Measurements from ENCODE around the gene PRAME. TPM values are rescaled to one million over a fixed set of nuclear protein-coding genes. Genes with fewer than 3 reads are reported as not detected.
"Not testable (repeated sequence)": the region's sequence is repeated elsewhere in the genome, so short reads cannot be mapped to it uniquely, and the experiment has no call there.

Gene PRAME
- total and polyA plus RNA-seq, 4 donors = 0.02 to 1.5 TPM; not detected in 2

DNA sequence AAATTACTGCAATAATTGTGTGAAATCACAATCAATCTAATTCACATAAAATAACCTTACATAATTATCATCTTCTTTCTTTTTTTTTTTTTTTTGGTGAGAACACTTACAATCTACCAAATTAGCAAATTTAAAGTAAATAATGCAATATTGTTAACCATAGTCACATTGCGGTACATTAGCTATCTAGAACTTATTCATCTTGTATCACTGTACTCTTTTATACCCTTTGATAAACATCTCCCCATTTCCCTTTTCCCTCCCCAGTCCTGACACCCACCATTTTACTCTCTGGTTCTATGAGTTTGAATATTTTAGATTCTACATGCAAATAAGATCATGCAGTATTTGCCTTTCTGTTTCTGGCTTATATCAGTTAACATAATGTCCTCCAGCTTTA lies 24.0 kb upstream of the PRAME start:
- no peak overlapping the region for H3K27ac ChIP-seq (ENCODE audit: low read depth in 1 of 2, low read length in 1 of 2)
- no peaks in the 10 kb centered on the region for H3K9me3 ChIP-seq (ENCODE audit: control insufficient read depth in 4 of 4, insufficient read depth in 3 of 4, low read length in 3 of 4)
- no peak overlapping the region for H3K4me3 ChIP-seq
- no peaks in the 10 kb centered on the region for H3K4me1 ChIP-seq (ENCODE audit: control insufficient read depth in 5 of 5, insufficient read depth in 5 of 5, low read length in 5 of 5)
- H3K27me3 ChIP-seq (ENCODE audit: control insufficient read depth in 3 of 3, insufficient read depth in 3 of 3, low read length in 2 of 3) = peaks cover 0 to 4% (median 0%) of the 10 kb centered on the region in 3 donors
- TF ChIP-seq, protein P1, sequence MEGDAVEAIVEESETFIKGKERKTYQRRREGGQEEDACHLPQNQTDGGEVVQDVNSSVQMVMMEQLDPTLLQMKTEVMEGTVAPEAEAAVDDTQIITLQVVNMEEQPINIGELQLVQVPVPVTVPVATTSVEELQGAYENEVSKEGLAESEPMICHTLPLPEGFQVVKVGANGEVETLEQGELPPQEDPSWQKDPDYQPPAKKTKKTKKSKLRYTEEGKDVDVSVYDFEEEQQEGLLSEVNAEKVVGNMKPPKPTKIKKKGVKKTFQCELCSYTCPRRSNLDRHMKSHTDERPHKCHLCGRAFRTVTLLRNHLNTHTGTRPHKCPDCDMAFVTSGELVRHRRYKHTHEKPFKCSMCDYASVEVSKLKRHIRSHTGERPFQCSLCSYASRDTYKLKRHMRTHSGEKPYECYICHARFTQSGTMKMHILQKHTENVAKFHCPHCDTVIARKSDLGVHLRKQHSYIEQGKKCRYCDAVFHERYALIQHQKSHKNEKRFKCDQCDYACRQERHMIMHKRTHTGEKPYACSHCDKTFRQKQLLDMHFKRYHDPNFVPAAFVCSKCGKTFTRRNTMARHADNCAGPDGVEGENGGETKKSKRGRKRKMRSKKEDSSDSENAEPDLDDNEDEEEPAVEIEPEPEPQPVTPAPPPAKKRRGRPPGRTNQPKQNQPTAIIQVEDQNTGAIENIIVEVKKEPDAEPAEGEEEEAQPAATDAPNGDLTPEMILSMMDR (IDR thresholded peaks at IDR 0.05; ENCODE audit: control extremely low read depth, extremely low read depth) = no peak
- ATAC-seq (ENCODE audit: insufficient read depth, low FRiP score) (no peak), DNase-seq (no peak)
- H3K36me3 ChIP-seq (ENCODE audit: control insufficient read depth in 4 of 4, insufficient read depth in 4 of 4, low read length in 4 of 4) = no peaks in the 10 kb centered on the region
- H3K9ac ChIP-seq (ENCODE audit: insufficient read depth in 1 of 2, low read length in 2 of 2) = no peak overlapping the region
- WGBS, 2 donors = 91 to 92% methylated on average over 1 of the region's 1 CpG

DNA sequence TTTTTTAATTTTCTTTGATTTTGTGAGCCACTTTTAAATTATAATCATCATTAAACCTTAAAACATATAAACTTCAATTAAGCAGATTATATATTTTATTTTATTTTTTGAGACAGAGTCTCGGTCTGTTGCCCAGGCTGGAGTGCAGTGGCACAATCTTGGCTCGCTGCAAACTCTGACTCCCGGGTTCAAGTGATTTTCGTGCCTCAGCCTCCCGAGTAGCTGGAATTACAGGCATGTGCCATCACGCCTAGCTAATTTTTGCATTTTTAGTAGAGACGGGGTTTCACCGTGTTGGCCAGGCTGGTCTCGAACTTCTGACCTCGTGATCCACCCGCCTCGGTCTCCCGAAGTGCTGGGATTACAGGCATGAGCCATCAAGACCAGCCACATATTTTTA lies 22.5 kb upstream of the PRAME start:
- H3K9me3 ChIP-seq (ENCODE audit: control insufficient read depth in 4 of 4, insufficient read depth in 3 of 4, low read length in 3 of 4); H3K4me1 ChIP-seq (ENCODE audit: control insufficient read depth in 5 of 5, insufficient read depth in 5 of 5, low read length in 5 of 5); H3K9ac ChIP-seq (ENCODE audit: insufficient read depth in 1 of 2, low read length in 2 of 2); ATAC-seq (ENCODE audit: insufficient read depth, low FRiP score); H3K36me3 ChIP-seq (ENCODE audit: control insufficient read depth in 4 of 4, insufficient read depth in 4 of 4, low read length in 4 of 4); H3K4me3 ChIP-seq; H3K27ac ChIP-seq (ENCODE audit: low read depth in 1 of 2, low read length in 1 of 2); H3K27me3 ChIP-seq (ENCODE audit: control insufficient read depth in 3 of 3, insufficient read depth in 3 of 3, low read length in 2 of 3); DNase-seq: not testable (repeated sequence)
- WGBS, 2 donors = 90 to 92% methylated on average over 13 of the region's 13 CpGs

- Histone ChIP-seq H3K4me1 (ENCODE audit: control insufficient read depth in 5 of 5, insufficient read depth in 5 of 5, low read length in 5 of 5) (no peaks in the 10 kb centered on the region), H3K9me3 (ENCODE audit: control insufficient read depth in 4 of 4, insufficient read depth in 3 of 4, low read length in 3 of 4) (no peaks in the 10 kb centered on the region), H3K36me3 (ENCODE audit: control insufficient read depth in 4 of 4, insufficient read depth in 4 of 4, low read length in 4 of 4) (no peaks in the 10 kb centered on the region), H3K4me3 (no peak overlapping the region), H3K9ac (ENCODE audit: insufficient read depth in 1 of 2, low read length in 2 of 2) (no peak overlapping the region), H3K27ac (ENCODE audit: low read depth in 1 of 2, low read length in 1 of 2) (no peak overlapping the region), H3K27me3 (ENCODE audit: control insufficient read depth in 3 of 3, insufficient read depth in 3 of 3, low read length in 2 of 3) (peaks cover 0 to 4% (median 0%) of the 10 kb centered on the region in 3 donors)
- WGBS, 2 donors = 91 to 95% methylated on average over 7 of the region's 7 CpGs
- TF ChIP-seq, protein P1 (IDR thresholded peaks at IDR 0.05; ENCODE audit: control extremely low read depth, extremely low read depth) = no peak
- DNase-seq (no peak), ATAC-seq (ENCODE audit: insufficient read depth, low FRiP score) (no peak)
These were observed 21.0 kb upstream of the PRAME start for GRCh38 chr22:22579869-22580604.

DNA sequence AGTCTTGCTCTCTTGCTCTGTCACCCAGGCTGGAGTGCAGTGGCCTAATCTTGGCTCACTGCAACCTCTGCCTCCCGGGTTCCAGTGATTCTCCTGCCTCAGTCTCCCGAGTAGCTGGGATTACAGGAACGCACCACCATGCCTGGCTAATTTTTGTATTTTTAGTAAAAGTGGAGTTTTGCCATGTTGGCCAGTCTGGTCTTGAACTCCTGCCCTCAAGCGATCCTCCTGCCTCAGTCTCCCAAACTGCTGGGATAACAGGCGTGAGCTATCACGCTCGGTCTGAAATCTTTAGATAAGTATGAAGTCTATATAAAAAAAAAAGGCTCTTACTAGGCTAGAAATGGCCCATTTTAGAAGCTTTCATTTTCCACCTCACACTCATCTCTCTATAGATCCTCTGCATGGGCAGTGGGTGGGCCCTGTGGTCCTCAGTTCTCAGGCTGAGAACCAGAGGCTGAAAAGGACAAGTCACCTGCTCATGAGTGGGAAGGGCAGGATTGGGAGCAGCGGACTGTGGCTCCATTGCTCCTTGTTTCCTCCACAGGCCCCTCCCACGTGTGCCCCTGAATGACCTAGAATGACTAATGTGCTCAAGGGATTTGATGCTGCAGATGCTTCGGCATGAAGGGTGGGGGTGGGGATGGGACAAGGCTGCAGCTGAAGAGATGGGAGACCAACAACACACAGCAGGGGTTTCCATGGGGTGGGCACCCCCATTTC lies 19.8 kb upstream of the PRAME start:
- Histone ChIP-seq H3K9me3 (ENCODE audit: control insufficient read depth in 4 of 4, insufficient read depth in 3 of 4, low read length in 3 of 4) (no peaks in the 10 kb centered on the region), H3K27me3 (ENCODE audit: control insufficient read depth in 3 of 3, insufficient read depth in 3 of 3, low read length in 2 of 3) (peaks cover 0 to 4% (median 0%) of the 10 kb centered on the region in 3 donors), H3K9ac (ENCODE audit: insufficient read depth in 1 of 2, low read length in 2 of 2) (no peak overlapping the region), H3K27ac (ENCODE audit: low read depth in 1 of 2, low read length in 1 of 2) (no peak overlapping the region), H3K4me3 (no peak overlapping the region), H3K4me1 (ENCODE audit: control insufficient read depth in 5 of 5, insufficient read depth in 5 of 5, low read length in 5 of 5) (no peaks in the 10 kb centered on the region), H3K36me3 (ENCODE audit: control insufficient read depth in 4 of 4, insufficient read depth in 4 of 4, low read length in 4 of 4) (no peaks in the 10 kb centered on the region)
- DNase-seq (no peak), ATAC-seq (ENCODE audit: insufficient read depth, low FRiP score) (no peak)
- TF ChIP-seq, protein P1 (IDR thresholded peaks at IDR 0.05; ENCODE audit: control extremely low read depth, extremely low read depth) = no peak
- whole genome bisulfite sequencing, 2 donors = 80 to 90% methylated on average over 10 of the region's 10 CpGs
